Measurements from ENCODE around the gene DDB1.

Gene DDB1
- total RNA-seq: 178 to 194 reads per million in 2 donors

- DNase-seq: peak; percentile 93 to 98 (median 96)
Observed at GRCh38 chr11:61332797-61333549, at the start of gene DDB1, which contains the start of gene TKFC. DDB1 (minus strand) TSS chr11:61333105; CDS start chr11:61332968, 137 bp downstream. TKFC (plus strand) TSS chr11:61333228; CDS start chr11:61334729, 1,501 bp downstream.

DNA sequence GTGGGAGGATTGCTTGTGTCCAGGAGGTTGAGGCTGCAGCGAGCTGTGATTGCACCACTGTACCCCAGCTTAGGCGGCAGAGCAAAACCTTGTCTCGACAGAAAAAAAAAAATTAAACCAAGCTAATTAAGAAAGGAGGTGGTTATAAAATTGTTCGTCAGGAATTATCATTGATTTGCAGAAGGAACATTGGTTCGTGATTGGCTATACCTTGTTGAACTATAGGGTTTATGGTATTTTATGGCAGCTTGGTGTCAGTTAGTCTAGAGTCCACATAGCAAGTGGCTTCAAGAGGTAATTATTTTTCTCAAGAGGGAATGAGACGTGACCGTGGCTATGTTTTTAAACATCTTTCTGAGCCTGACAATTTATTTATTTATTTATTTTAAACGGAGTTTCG is 48.0 kb upstream of the DDB1 start:
- no peak for DNase-seq

- no peak for DNase-seq
Observed at GRCh38 chr11:61378713-61379313, 45.9 kb upstream of the DDB1 start.

DNA sequence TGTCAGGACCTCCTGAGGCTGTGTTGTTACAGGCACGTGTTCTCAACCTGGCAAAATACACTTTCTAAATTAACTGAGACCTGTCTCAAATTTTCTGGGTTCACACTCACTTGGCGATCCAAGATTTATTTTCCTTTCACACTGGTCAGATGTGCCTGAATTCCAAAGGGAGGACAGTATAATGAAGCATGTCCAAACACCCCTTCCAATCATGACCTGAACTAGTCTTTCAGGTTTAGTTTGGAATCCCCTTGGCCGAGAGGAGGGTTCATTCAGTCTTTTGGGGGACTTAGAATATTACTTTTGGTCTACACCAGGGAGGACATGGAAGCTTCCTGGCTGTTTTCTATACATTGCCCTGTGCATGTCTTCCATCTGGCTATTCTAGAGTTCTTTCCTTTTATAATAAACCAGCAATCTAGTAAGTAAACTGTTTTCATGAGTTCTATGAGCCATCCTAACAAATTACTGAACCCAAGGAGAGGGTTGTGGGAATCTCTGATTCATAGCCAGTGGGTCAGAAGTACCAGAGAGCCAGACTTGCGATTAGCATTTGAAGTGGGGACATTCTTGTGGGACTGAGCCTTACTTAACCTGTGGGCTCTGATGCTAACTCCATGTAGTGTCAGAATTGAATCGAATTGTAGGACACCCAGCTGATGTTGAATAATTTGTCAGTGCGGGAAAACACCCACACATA is 44.7 kb upstream of the DDB1 start:
- DNase-seq: no peak

DNA sequence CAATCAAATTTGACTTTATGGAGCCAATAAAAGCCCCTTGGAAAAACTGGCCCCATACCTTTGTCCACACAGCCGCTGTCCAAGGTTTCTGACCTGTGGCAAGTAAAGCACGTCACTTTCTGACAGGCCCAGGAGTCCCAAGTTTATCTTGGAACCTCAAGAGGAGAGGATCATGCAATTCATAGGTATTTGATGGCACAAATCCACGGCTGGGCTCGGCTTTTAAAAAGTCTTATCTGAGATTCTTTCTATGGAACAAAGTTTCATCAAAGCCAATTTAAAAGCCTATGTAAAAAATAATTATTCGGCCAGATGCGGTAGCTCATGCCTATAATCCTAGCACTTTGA is 42.8 kb upstream of the DDB1 start:
- DNase-seq: no peak

GRCh38 chr11:61372659-61373420 is 39.9 kb upstream of the DDB1 start:
- no peak for DNase-seq

DNA sequence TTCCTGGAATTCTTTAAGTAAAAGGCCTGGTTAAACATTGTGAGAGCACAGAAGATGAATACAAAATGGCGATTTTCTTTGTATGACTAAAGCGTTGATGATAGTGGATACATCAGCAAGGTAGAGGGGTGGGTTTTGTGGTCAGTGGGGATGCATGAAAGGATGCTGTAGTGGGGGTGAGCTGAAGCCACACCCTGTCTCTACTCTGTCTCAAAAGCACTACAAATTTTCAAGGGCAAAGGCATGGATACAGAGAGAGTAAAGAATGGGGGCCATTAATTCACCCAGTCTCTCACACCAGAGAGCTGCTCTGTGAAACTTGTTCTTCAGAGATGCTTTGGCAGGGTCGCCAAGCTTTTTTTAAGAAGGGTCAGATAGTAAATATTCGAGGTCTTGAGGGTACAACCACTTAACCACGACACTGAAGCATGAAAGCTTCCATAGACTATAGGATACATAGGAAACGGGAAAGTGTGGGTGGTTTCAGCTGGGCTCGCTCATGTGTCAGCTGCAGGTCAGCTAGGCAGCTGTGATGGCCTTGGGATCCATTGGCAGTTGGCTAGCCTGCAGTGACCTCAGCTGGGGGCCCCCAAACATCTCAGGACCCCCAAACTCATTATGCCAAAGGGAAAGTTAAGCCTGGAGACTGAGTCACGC is 37.6 kb upstream of the DDB1 start:
- peak in 1 of 5 experiments; percentile 22 for DNase-seq

- no peak for DNase-seq
Observed at GRCh38 chr11:61369372-61370348, 36.8 kb upstream of the DDB1 start.

GRCh38 chr11:61368646-61369045 is 35.7 kb upstream of the DDB1 start:
- no peak for DNase-seq

GRCh38 chr11:61367406-61367805 is 34.5 kb upstream of the DDB1 start:
- no peak for DNase-seq

GRCh38 chr11:61364012-61364675 is 31.2 kb upstream of the DDB1 start:
- no peak for DNase-seq

DNA sequence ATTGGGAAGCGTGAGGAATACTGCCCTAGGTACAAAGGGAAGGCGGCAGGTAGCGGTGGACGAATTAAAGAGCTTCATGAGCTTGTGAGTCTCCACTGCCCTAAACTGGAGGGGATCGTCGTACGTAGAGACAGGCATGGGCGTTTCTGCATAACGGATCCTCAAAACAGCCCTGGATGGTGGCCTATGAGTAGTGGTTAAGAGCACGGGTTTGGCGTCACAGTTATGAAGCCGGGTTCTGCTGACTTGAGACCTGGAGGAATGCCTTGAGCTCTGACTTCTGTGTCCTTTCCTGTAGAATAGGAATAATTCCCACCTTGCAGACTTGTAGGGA is 29.6 kb upstream of the DDB1 start:
- DNase-seq: peak in 3 of 5 experiments; percentile 12 to 76 (median 16)

- DNase-seq: peak; percentile 73 to 96 (median 82)
Observed at GRCh38 chr11:61361741-61362541, 29.0 kb upstream of the DDB1 start, which contains the start of the genes CYB561A3 and TMEM138. CYB561A3 (minus strand) TSS chr11:61361882; CDS start chr11:61356713, 5,169 bp downstream. TMEM138 (plus strand) TSS chr11:61362374; CDS start chr11:61364391, 2,017 bp downstream.

DNA sequence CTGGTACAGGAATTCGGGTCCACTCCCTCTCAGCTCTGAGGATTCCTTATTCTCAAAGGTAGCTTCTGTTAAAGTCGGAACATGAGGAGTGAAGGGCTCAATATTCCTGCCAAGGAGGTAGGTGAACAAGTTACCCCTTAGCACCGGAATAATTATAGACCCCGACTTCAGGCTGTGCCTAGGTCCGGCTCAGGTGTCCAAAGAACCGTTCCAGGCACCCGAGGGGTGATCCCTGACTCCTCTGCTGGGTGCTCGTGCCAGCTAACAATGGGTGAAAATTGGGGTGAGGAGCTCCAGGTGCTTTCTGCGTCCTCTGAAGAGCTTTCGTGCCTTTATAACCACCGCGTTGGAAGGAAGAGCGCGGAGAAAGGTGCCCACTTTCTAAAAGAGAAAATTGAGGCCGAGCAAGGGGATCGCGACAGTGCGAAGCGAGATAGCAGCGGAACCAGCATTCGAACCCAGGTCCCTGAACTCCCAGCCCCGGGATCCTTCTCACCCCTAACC is 28.4 kb upstream of the DDB1 start:
- DNase-seq: no peak

DNA sequence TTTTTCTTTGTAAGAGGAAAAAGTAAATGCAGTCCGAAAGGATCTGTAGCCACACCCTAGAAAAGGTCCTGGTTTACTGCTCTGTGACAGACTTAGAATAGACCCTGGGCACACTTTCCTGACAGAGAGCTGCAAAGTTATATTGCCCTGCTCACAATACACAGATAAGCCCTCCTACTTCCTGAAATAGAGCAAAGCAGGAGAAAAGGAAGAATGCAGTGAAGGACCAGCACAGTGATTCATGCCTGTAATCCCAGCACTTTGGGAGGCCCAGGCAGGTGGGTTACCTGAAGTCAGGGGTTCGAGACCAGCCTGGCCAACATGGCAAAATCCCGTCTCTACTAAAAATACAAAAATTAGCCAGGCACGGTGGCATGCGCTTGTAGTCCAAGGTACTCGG is 26.6 kb upstream of the DDB1 start:
- no peak for DNase-seq

- DNase-seq: no peak
Observed at GRCh38 chr11:61358566-61358965, 25.7 kb upstream of the DDB1 start.

GRCh38 chr11:61357894-61358239 is 25.0 kb upstream of the DDB1 start:
- DNase-seq: no peak

GRCh38 chr11:61357233-61357893 is 24.5 kb upstream of the DDB1 start:
- DNase-seq: no peak

DNA sequence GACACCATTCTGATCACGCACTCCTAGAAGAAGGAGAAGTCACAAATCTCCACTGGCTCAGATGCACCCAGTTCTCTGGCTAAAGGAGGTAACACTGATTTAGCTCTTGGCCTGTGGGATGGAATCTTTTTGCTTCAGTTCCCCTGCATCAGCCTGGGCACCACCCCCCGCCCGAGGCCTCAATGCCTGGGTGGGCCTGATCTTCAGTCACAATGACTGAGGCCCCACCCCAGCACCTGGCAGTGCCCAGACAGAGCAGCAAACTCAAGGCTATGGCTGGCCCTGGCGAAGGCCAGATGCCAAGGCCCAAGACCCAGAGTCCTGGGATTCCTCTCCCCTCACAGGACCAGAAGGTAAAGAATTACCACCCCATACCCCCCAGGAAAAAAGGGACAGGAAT is 23.8 kb upstream of the DDB1 start:
- no peak for DNase-seq

Measured in T-helper 2 cell (primary cell).